H1 (cell line): Measurements from ENCODE around the gene TMEM128. TPM values are rescaled to one million over a fixed set of nuclear protein-coding genes. Genes with fewer than 3 reads are reported as not detected.

Experiments
- CTCF ChIA-PET: fragments of 300-600 bp; sonication (Branson Sonifier 250); formaldehyde crosslinking; loops from one replicate; lab custom pipeline; 2021; ENCODE audit not compliant: partially characterized antibody; lab: Charles Lee
- POLR2A ChIA-PET: fragments of 300-600 bp; sonication (Branson Sonifier 250); formaldehyde crosslinking; loops from one replicate; lab custom pipeline; 2021; ENCODE audit warnings: inconsistent platforms; ENCODE audit not compliant: partially characterized antibody; lab: Charles Lee
- DNase-seq, 2 experiments: peaks; one replicate each; pipeline versions ENCODE4 v3.0.0 to v3.0.0-alpha.2; 2010 to 2022; ENCODE audit warnings: low spot score in 2 of 2, low read depth in 1 of 2, mixed read lengths in 1 of 2
- FAIRE-seq: peaks from 2 replicates; lab custom pipeline; 2011; peaks lifted over from hg19 to GRCh38; lab: Jason Lieb, UNC
- H2AFZ ChIP-seq: 2 replicates; pipeline ENCODE4 v1.8.1; 2012; ENCODE audit warnings: low read length, inconsistent platforms
- H2AK5ac ChIP-seq: 2 replicates; pipeline ENCODE4 v1.6.1; 2013; ENCODE audit warnings: low read depth, low read length
- H2BK120ac ChIP-seq: replicated peaks from 2 replicates; pipeline ENCODE3; 2013; ENCODE audit warnings: low read depth, low read length, inconsistent platforms
- H2BK12ac ChIP-seq: 2 replicates; pipeline ENCODE4 v1.6.1; 2013; ENCODE audit warnings: low read depth, low read length
- H2BK15ac ChIP-seq: 2 replicates; pipeline ENCODE4 v1.6.1; 2013; ENCODE audit warnings: low read length
- H2BK20ac ChIP-seq: 2 replicates; pipeline ENCODE4 v1.6.1; 2013; ENCODE audit warnings: low read length
- H2BK5ac ChIP-seq: 2 replicates; pipeline ENCODE4 v1.6.1; 2013; ENCODE audit warnings: low read depth, low read length
- H3K14ac ChIP-seq: 2 replicates; pipeline ENCODE4 v1.6.1; 2013; ENCODE audit warnings: inconsistent platforms; ENCODE audit not compliant: insufficient read length
- H3K18ac ChIP-seq: 2 replicates; pipeline ENCODE4 v1.6.1; 2013; ENCODE audit warnings: low read length; ENCODE audit errors: extremely low read depth
- H3K23ac ChIP-seq: 2 replicates; pipeline ENCODE4 v1.6.1; 2013; ENCODE audit warnings: inconsistent platforms; ENCODE audit not compliant: insufficient read length
- H3K23me2 ChIP-seq: 2 replicates; pipeline ENCODE4 v1.6.1; 2013; ENCODE audit warnings: low read depth, low read length
- H3K27ac ChIP-seq: 2 replicates; pipeline ENCODE4 v1.6.1; 2011; ENCODE audit warnings: low read depth, low read length, inconsistent platforms
- H3K27me3 ChIP-seq, 4 experiments: replicated peaks in 1 of 4; 1 replicate in 1 of 4; 2 replicates in 3 of 4; pipeline versions ENCODE4 v1.6.1 to v1.8.1; 2011 to 2013; ENCODE audit warnings: low read length in 3 of 4, mild to moderate bottlenecking in 3 of 4, inconsistent platforms in 2 of 4, mixed read lengths in 2 of 4, moderate library complexity in 1 of 4; ENCODE audit not compliant: control insufficient read depth in 3 of 4, insufficient read depth in 3 of 4; ENCODE audit errors: extremely low read depth in 1 of 4
- H3K36me3 ChIP-seq, 4 experiments: 2 replicates each; pipeline versions ENCODE4 v1.6.1 to v1.8.1; 2011 to 2013; ENCODE audit warnings: mild to moderate bottlenecking in 4 of 4, low read length in 3 of 4, moderate library complexity in 2 of 4, control low read depth in 1 of 4, inconsistent platforms in 1 of 4; ENCODE audit not compliant: insufficient read depth in 4 of 4, control insufficient read depth in 2 of 4
- H3K4ac ChIP-seq: replicated peaks from 2 replicates; pipeline ENCODE3; 2013; ENCODE audit warnings: low read length, low read depth, mixed read lengths, inconsistent platforms; ENCODE audit not compliant: insufficient read length
- H3K4me1 ChIP-seq, 4 experiments: replicated peaks in 1 of 4; 1 replicate in 1 of 4; 2 replicates in 3 of 4; pipeline versions ENCODE4 v1.6.1 to v1.8.1; 2011 to 2013; ENCODE audit warnings: low read length in 3 of 4, inconsistent platforms in 2 of 4, mixed read lengths in 1 of 4; ENCODE audit not compliant: insufficient read depth in 4 of 4, control insufficient read depth in 3 of 4
- H3K4me2 ChIP-seq, 2 experiments: 2 replicates each; pipeline versions ENCODE4 v1.6.1 to v1.8.1; 2011 to 2013; ENCODE audit warnings: low read depth in 2 of 2, low read length in 2 of 2, control low read depth in 1 of 2, inconsistent platforms in 1 of 2, mild to moderate bottlenecking in 1 of 2; ENCODE audit not compliant: insufficient read depth in 1 of 2
- H3K4me3 ChIP-seq, 4 experiments: fragments of 200-600, 300-600 bp in 1 of 4; sonication (generic), shearing (Covaris generic), sonication (Bioruptor Twin) in 1 of 4; 2 replicates each; pipeline versions ENCODE4 v1.5.1 to v1.8.1; 2011 to 2016; ENCODE audit warnings: low read length in 4 of 4, low read depth in 3 of 4, control low read depth in 2 of 4, inconsistent platforms in 2 of 4, mild to moderate bottlenecking in 2 of 4, mixed read lengths in 1 of 4, moderate library complexity in 1 of 4; ENCODE audit not compliant: insufficient read depth in 2 of 4; ENCODE audit errors: extremely low read depth in 1 of 4
- H3K56ac ChIP-seq: replicated peaks from 2 replicates; pipeline ENCODE3; 2013; ENCODE audit warnings: low read depth, mild to moderate bottlenecking, mixed read lengths, low read length, inconsistent platforms; ENCODE audit not compliant: insufficient read length
- H3K79me1 ChIP-seq: 2 replicates; pipeline ENCODE4 v1.6.1; 2013; ENCODE audit warnings: low read depth, low read length, control low read depth
- H3K79me2 ChIP-seq, 2 experiments: 2 replicates each; pipeline versions ENCODE4 v1.6.1 to v1.8.1; 2012 to 2013; ENCODE audit warnings: low read length in 2 of 2, mild to moderate bottlenecking in 2 of 2, inconsistent platforms in 1 of 2; ENCODE audit not compliant: insufficient read depth in 2 of 2, control insufficient read depth in 1 of 2
- H3K9ac ChIP-seq, 4 experiments: replicated peaks in 1 of 4; 1 replicate in 1 of 4; 2 replicates in 3 of 4; pipeline versions ENCODE4 v1.6.1 to v1.8.1; 2011 to 2013; ENCODE audit warnings: low read depth in 3 of 4, low read length in 3 of 4, control low read depth in 2 of 4, mild to moderate bottlenecking in 2 of 4, moderate library complexity in 2 of 4, inconsistent platforms in 1 of 4; ENCODE audit errors: extremely low read depth in 1 of 4
- H3K9me3 ChIP-seq, 2 experiments: 2 replicates each; pipeline versions ENCODE4 v1.6.1 to v1.8.1; 2012 to 2013; ENCODE audit warnings: mild to moderate bottlenecking in 2 of 2, moderate library complexity in 2 of 2, control low read depth in 1 of 2, inconsistent platforms in 1 of 2, low read depth in 1 of 2, low read length in 1 of 2, mixed read lengths in 1 of 2; ENCODE audit not compliant: insufficient read depth in 2 of 2
- H4K20me1 ChIP-seq, 2 experiments: replicated peaks in 1 of 2; 2 replicates each; pipeline versions ENCODE3 to v1.8.1; 2011 to 2013; ENCODE audit warnings: inconsistent platforms in 2 of 2, low read length in 2 of 2, mild to moderate bottlenecking in 1 of 2; ENCODE audit not compliant: insufficient read depth in 2 of 2, control insufficient read depth in 1 of 2
- H4K5ac ChIP-seq: 2 replicates; pipeline ENCODE4 v1.6.1; 2013; ENCODE audit warnings: low read length, low read depth, mixed read lengths, inconsistent platforms; ENCODE audit not compliant: insufficient read length
- H4K8ac ChIP-seq: 2 replicates; pipeline ENCODE4 v1.8.0; 2013; ENCODE audit warnings: mild to moderate bottlenecking, moderate library complexity, low read length, inconsistent platforms; ENCODE audit not compliant: insufficient read depth; ENCODE audit errors: extremely low read depth
- H4K91ac ChIP-seq: replicated peaks from 2 replicates; pipeline ENCODE3; 2013; ENCODE audit warnings: low read length, mixed read lengths, inconsistent platforms; ENCODE audit not compliant: insufficient read length
- CBX8 ChIP-seq: fragments of 300-800, 300-1000 bp; sonication (generic); IDR thresholded peaks from 2 replicates; pipeline ENCODE4 v1.7.1; 2016; ENCODE audit warnings: low read depth, low read length, borderline replicate concordance
- CTBP2 ChIP-seq: IDR thresholded peaks from 2 replicates; pipeline ENCODE4 v1.7.0; 2011; ENCODE audit warnings: borderline replicate concordance, mild to moderate bottlenecking, moderate library complexity, mixed read lengths, low read length; ENCODE audit not compliant: insufficient read depth, insufficient read length
- GABPA ChIP-seq: IDR thresholded peaks from 2 replicates; pipeline ENCODE4 v1.6.1; 2011; ENCODE audit warnings: mild to moderate bottlenecking, low read length, moderate library complexity, borderline replicate concordance; ENCODE audit not compliant: insufficient read depth
- HDAC6 ChIP-seq: IDR thresholded peaks from one replicate; pipeline ENCODE4 v1.7.1; 2012; ENCODE audit warnings: low read depth, mild to moderate bottlenecking, inconsistent platforms, low read length, moderate library complexity
- SIN3A ChIP-seq, 2 experiments: IDR thresholded peaks in 1 of 2; conservative IDR thresholded peaks in 1 of 2; 2 replicates each; pipeline ENCODE4 v1.6.1; 2011 to 2012; ENCODE audit warnings: low read length in 2 of 2, improper control_type of control experiment in 1 of 2, low read depth in 1 of 2, mild to moderate bottlenecking in 1 of 2
- TAF1 ChIP-seq: IDR thresholded peaks from 2 replicates; pipeline ENCODE4 v1.6.1; 2011; ENCODE audit warnings: mild to moderate bottlenecking, low read depth, low read length
- WGBS, 2 experiments: shearing (Covaris generic) in 1 of 2; methylation state at CpG; one replicate each; pipeline versions ENCODE4 v1.1.6 to v1.1.7; 2013 to 2015; ENCODE audit warnings: low lambda C conversion rate in 2 of 2, mixed read lengths in 2 of 2, inconsistent platforms in 1 of 2, low coverage in 1 of 2, missing lambda C conversion rate in 1 of 2; ENCODE audit not compliant: insufficient replicate concordance in 2 of 2, insufficient coverage in 1 of 2, insufficient read length in 1 of 2; ENCODE audit errors: extremely low coverage in 1 of 2, missing lambda C conversion rate in 1 of 2; 5-methylcytosine and 5-hydroxymethylcytosine counted together
- polyA plus RNA-seq, 7 experiments: library from polyadenylated mRNA; depleted of rRNA in 3 of 7; stranded (reverse) in 5 of 7; unstranded in 2 of 7; fragments of >200 nt in 5 of 7; fragments of 200-250 nt in 2 of 7; gene quantifications; 1 replicate in 5 of 7; 2 replicates in 1 of 7; 4 replicates in 1 of 7; pipeline versions ENCODE4 v1.2.1 to v1.2.3, GENCODE V29; 2011 to 2013; ENCODE audit warnings: missing spikeins in 2 of 7, mixed read lengths in 2 of 7
- total RNA-seq: library from RNA; stranded (reverse); fragmentation: NEBNext Ultra II Directional; extraction: Animal tissue kit (Norgen Biotek cat#: 25700); gene quantifications from 2 replicates; pipeline ENCODE4 v1.2.1, GENCODE V29; 2021

Gene TMEM128
- total and polyA plus RNA-seq, 2 of the 8 experiments (the other 6 are each of a cell fraction or from before 2014, with no cell fraction given), result 17.7 to 33.6 TPM

- H3K27ac ChIP-seq, result no peak overlapping the region
- no peak overlapping the region for H2AFZ ChIP-seq
- DNase-seq, result no peak
- no peak overlapping the region for H3K18ac ChIP-seq
- H2BK120ac ChIP-seq, result no peak overlapping the region
- no peak overlapping the region for H2BK5ac ChIP-seq
- H4K5ac ChIP-seq, result no peak overlapping the region
- no peak overlapping the region for H3K56ac ChIP-seq
- H3K27me3 ChIP-seq, result peaks cover 0 to 2% (median 0%) of the 10 kb centered on the region in 4 experiments; a peak in 1 of 7 replicates
- H4K8ac ChIP-seq, result no peak overlapping the region
- H3K4ac ChIP-seq, result no peak overlapping the region
- no peak overlapping the region for H2BK15ac ChIP-seq
- no peak overlapping the region for H3K4me3 ChIP-seq
- H2BK12ac ChIP-seq, result no peak overlapping the region
- no peak overlapping the region for H2BK20ac ChIP-seq
- WGBS, 2 experiments, result 93% methylated on average over 11 of the region's 11 CpGs; no CpG with 5 or more reads in 1 of the 2 experiments
- no peaks in the 10 kb centered on the region for H3K79me2 ChIP-seq
- CTCF ChIA-PET, result interaction anchor here (1.1 kb wide), 1 partner anchor 66 kb away, joined by 3 read pairs; no protein-coding TSS in a partner anchor
- POLR2A ChIA-PET, result interaction anchor here (1.5 kb wide), 1 partner anchor 9 kb away, joined by 3 read pairs; no protein-coding TSS in a partner anchor
- H3K79me1 ChIP-seq, result no peaks in the 10 kb centered on the region
- no peaks in the 10 kb centered on the region for H3K9me3 ChIP-seq
- no peak overlapping the region for H3K4me2 ChIP-seq
- no peaks in the 10 kb centered on the region for H3K4me1 ChIP-seq
- H3K9ac ChIP-seq, result no peak overlapping the region
- H3K23me2 ChIP-seq, result no peaks in the 10 kb centered on the region
- H4K20me1 ChIP-seq, result peaks cover 2% of the 10 kb centered on the region in 2 experiments
- no peak overlapping the region for H3K23ac ChIP-seq
- FAIRE-seq, result no peak
- peaks cover 7 to 56% (median 26%) of the 10 kb centered on the region in 4 experiments; a peak in 7 of 8 replicates for H3K36me3 ChIP-seq
- no peak overlapping the region for H3K14ac ChIP-seq
- no peak overlapping the region for H4K91ac ChIP-seq
- H2AK5ac ChIP-seq, result no peak overlapping the region
- no peak for TF ChIP-seq CTBP2
- no peak for TF ChIP-seq GABPA
- TF ChIP-seq SIN3A (conservative IDR thresholded peaks at IDR 0.05 in 1 of 2, IDR thresholded peaks at IDR 0.05 in 1 of 2; ENCODE audit: low read depth in 1 of 2, low read length in 2 of 2), result no peak
- no peak for TF ChIP-seq TAF1
- no peak for TF ChIP-seq HDAC6
- TF ChIP-seq CBX8, result no peak
Observed at GRCh38 chr4:4269331-4269731, 21.3 kb upstream of the TMEM128 start.
